Upper lobe of left lung (tissue), 4 donors: ENCODE data around the gene NALCN.

Experiments
- EP300 ChIP-seq, 4 donors: sonication (generic); formaldehyde crosslinking; IDR thresholded peaks; one replicate each; pipeline ENCODE4 v1.5.1; 2017; ENCODE audit warnings: antibody characterized with exemption in 4 of 4, control low read depth in 2 of 4
- TF ChIP-seq, protein P1 (sequence below), 6 experiments: fragments of 450-650 bp in 4 of 6; fragments of 200-600 bp in 2 of 6; sonication (generic) in 2 of 6; IDR thresholded peaks; one replicate each; pipeline ENCODE4 v1.5.1; 2016 to 2019; ENCODE audit warnings: antibody characterized with exemption in 6 of 6

DNA sequence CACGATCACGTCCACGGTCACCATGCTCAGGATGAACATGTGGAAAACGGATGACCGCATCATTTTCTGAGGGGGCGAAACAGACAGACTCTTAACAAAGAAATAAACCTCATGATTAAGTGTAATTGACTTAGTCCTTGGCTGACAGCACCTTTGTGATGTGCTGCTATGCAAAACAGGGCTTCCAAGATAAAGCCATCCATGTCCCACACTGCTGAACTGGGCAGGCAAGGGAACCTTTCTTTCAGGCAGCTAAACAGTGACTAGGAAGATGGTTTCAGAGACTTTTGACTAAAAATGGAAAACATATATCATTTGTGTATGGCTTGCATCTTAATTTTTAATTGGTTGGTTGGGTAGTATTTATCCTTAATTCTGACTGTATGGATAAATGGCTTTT, 157.8 kb downstream of the NALCN start:
- TF ChIP-seq, protein P1, sequence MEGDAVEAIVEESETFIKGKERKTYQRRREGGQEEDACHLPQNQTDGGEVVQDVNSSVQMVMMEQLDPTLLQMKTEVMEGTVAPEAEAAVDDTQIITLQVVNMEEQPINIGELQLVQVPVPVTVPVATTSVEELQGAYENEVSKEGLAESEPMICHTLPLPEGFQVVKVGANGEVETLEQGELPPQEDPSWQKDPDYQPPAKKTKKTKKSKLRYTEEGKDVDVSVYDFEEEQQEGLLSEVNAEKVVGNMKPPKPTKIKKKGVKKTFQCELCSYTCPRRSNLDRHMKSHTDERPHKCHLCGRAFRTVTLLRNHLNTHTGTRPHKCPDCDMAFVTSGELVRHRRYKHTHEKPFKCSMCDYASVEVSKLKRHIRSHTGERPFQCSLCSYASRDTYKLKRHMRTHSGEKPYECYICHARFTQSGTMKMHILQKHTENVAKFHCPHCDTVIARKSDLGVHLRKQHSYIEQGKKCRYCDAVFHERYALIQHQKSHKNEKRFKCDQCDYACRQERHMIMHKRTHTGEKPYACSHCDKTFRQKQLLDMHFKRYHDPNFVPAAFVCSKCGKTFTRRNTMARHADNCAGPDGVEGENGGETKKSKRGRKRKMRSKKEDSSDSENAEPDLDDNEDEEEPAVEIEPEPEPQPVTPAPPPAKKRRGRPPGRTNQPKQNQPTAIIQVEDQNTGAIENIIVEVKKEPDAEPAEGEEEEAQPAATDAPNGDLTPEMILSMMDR (IDR thresholded peaks at IDR 0.05): no peak
- TF ChIP-seq EP300 (IDR thresholded peaks at IDR 0.05): no peak
